Prostate gland (tissue), 2 donors: Measurements from ENCODE around the gene RHBDL3. TPM values are rescaled to one million over a fixed set of nuclear protein-coding genes. Genes with fewer than 3 reads are reported as not detected.
"Not testable (repeated sequence)": the region's sequence is repeated elsewhere in the genome, so short reads cannot be mapped to it uniquely, and the experiment has no call there.

ENCODE experiments used
- DNase-seq: peaks from one replicate; pipeline ENCODE4 v3.0.0-alpha.2; 2019; ENCODE audit warnings: low spot score
- H3K27ac ChIP-seq, 2 donors: fragments of 200-600 bp; sonication (generic); 2 replicates each; pipeline ENCODE4 v1.5.1; 2017 to 2019
- H3K27me3 ChIP-seq: fragments of 200-600 bp; sonication (generic); replicated peaks from 2 replicates; pipeline ENCODE4 v1.5.1; 2019; ENCODE audit not compliant: insufficient read depth
- H3K36me3 ChIP-seq, 2 donors: fragments of 200-600 bp; sonication (generic); 1 replicate in 1 of 2; 2 replicates in 1 of 2; pipeline versions ENCODE4 v1.5.1 to v1.8.1; 2017 to 2019
- H3K4me1 ChIP-seq: fragments of 200-600 bp; sonication (generic); replicated peaks from 2 replicates; pipeline ENCODE4 v1.5.1; 2019
- H3K4me3 ChIP-seq, 2 donors: fragments of 200-600 bp; sonication (generic); 2 replicates each; pipeline ENCODE4 v1.5.1; 2017 to 2019
- H3K9me3 ChIP-seq: fragments of 200-600 bp; sonication (generic); 2 replicates; pipeline ENCODE4 v1.5.1; 2017
- POLR2A ChIP-seq: fragments of 450-650 bp; IDR thresholded peaks from one replicate; pipeline ENCODE4 v1.6.1; 2016; ENCODE audit warnings: antibody characterized with exemption, mild to moderate bottlenecking
- POLR2AphosphoS5 ChIP-seq: sonication (generic); formaldehyde crosslinking; IDR thresholded peaks from one replicate; pipeline ENCODE4 v1.6.1; 2017; ENCODE audit warnings: antibody characterized with exemption
- WGBS: methylation state at CpG from one replicate; pipeline ENCODE4 v1.1.5; 2018; 5-methylcytosine and 5-hydroxymethylcytosine counted together
- intact Hi-C: fragments of 100-400 bp; cut with DNase I; formaldehyde crosslinking; loops from one replicate; pipeline ENCODE4 v1.14.2; 2022
- total RNA-seq, 2 donors: library from RNA; depleted of rRNA; stranded (reverse); fragments of >200 nt; gene quantifications; one replicate each; pipeline ENCODE4 v1.1.0, GENCODE V29; 2016
- TF ChIP-seq, protein P1 (sequence below), 4 experiments: fragments of 200-600 bp in 2 of 4; fragments of 450-650 bp in 2 of 4; sonication (generic) in 2 of 4; IDR thresholded peaks; 1 replicate in 3 of 4; 2 replicates in 1 of 4; pipeline ENCODE4 v1.5.1; 2016 to 2019; ENCODE audit warnings: antibody characterized with exemption in 4 of 4, mild to moderate bottlenecking in 2 of 4, moderate library complexity in 2 of 4

Gene RHBDL3
- total RNA-seq, 2 donors from 2014 or later: 0.77 to 2.7 TPM

DNA sequence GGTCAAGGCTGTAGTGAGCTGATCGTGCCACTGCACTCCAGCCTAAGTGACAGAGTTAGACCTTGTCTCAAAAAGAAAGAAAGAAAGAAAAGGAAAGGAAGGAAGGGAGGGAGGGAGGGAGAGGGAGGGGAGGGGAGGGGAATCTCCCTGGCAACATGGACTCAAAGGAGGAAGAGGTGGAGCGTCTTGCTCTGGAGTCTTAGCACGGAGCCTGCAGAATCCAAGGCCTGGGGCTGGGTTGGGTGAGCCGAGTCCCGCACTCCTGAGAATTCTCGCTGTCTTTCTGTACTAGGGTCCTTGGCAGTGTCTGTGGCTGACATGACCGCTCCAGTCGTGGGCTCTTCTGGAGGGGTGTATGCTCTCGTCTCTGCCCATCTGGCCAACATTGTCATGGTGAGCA, 39.4 kb downstream of the RHBDL3 start:
- no peak for DNase-seq
- H3K4me1 ChIP-seq: no peaks in the 10 kb centered on the region
- no peaks in the 10 kb centered on the region for H3K36me3 ChIP-seq
- H3K27ac ChIP-seq: no peak overlapping the region
- 86% methylated on average over 9 of the region's 9 CpGs for WGBS
- TF ChIP-seq, protein P1, sequence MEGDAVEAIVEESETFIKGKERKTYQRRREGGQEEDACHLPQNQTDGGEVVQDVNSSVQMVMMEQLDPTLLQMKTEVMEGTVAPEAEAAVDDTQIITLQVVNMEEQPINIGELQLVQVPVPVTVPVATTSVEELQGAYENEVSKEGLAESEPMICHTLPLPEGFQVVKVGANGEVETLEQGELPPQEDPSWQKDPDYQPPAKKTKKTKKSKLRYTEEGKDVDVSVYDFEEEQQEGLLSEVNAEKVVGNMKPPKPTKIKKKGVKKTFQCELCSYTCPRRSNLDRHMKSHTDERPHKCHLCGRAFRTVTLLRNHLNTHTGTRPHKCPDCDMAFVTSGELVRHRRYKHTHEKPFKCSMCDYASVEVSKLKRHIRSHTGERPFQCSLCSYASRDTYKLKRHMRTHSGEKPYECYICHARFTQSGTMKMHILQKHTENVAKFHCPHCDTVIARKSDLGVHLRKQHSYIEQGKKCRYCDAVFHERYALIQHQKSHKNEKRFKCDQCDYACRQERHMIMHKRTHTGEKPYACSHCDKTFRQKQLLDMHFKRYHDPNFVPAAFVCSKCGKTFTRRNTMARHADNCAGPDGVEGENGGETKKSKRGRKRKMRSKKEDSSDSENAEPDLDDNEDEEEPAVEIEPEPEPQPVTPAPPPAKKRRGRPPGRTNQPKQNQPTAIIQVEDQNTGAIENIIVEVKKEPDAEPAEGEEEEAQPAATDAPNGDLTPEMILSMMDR (IDR thresholded peaks at IDR 0.05): no peak
- TF ChIP-seq POLR2AphosphoS5 (no peak), POLR2A (no peak)
- no peak overlapping the region for H3K4me3 ChIP-seq
- H3K9me3 ChIP-seq: no peaks in the 10 kb centered on the region
- no peaks in the 10 kb centered on the region for H3K27me3 ChIP-seq
- intact Hi-C loops: no loop called here

- no peak for DNase-seq
- no peak for TF ChIP-seq POLR2A
- TF ChIP-seq, protein P1 (IDR thresholded peaks at IDR 0.05): no peak
- no peak for TF ChIP-seq POLR2AphosphoS5
- WGBS: 43% methylated on average over 4 of the region's 4 CpGs
These were observed 42.0 kb downstream of the RHBDL3 start for GRCh38 chr17:32307658-32308057.

DNA sequence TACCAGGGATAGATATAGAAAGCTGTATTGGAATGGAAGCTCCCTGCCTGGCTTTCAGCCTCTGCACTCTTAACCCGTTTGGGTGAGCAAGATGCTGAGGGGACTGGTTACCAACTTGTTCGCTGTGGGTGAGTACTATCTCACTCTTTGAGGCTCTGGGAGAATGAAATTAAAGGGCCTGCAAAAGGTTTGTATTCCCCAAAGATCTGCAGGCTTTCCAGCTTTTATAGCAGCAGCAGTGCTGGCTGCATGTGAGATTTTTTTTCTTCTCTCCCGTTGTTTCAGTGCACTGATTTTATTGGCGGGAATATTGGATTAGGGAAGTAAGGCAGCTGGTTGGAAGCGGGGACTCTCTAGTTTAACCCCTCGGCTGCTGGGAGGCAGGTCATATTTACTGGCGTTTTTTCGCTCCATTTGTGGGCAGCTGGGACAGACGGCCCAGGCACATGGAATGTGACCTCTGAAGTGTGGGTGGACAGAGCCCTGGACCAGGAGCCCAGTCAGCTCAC, 45.5 kb downstream of the RHBDL3 start:
- no peak overlapping the region for H3K4me3 ChIP-seq
- DNase-seq: no peak
- H3K36me3 ChIP-seq: no peaks in the 10 kb centered on the region
- TF ChIP-seq, protein P1 (IDR thresholded peaks at IDR 0.05): no peak
- no peaks in the 10 kb centered on the region for H3K27me3 ChIP-seq
- intact Hi-C loops: no loop called here
- no peaks in the 10 kb centered on the region for H3K9me3 ChIP-seq
- no peak overlapping the region for H3K27ac ChIP-seq
- 16% methylated on average over 9 of the region's 9 CpGs for WGBS
- H3K4me1 ChIP-seq: no peaks in the 10 kb centered on the region

More at GRCh38 chr17:32307658-32308057, 42.0 kb downstream of the RHBDL3 start:
- H3K9me3 ChIP-seq: no peaks in the 10 kb centered on the region
- intact Hi-C loops: no loop called here
- H3K27ac ChIP-seq: no peak overlapping the region
- no peaks in the 10 kb centered on the region for H3K36me3 ChIP-seq
- no peaks in the 10 kb centered on the region for H3K4me1 ChIP-seq
- H3K4me3 ChIP-seq: no peak overlapping the region
- no peaks in the 10 kb centered on the region for H3K27me3 ChIP-seq

- intact Hi-C loops: no loop called here
These were observed 49.0 kb downstream of the RHBDL3 start for GRCh38 chr17:32314636-32315035.

GRCh38 chr17:32315171-32315570, 49.5 kb downstream of the RHBDL3 start:
- 93% methylated on average over 8 of the region's 8 CpGs for WGBS
- no peak for TF ChIP-seq POLR2AphosphoS5
- TF ChIP-seq, protein P1 (IDR thresholded peaks at IDR 0.05): no peak
- no peak for TF ChIP-seq POLR2A
- H3K9me3 ChIP-seq: no peaks in the 10 kb centered on the region
- H3K4me3 ChIP-seq: no peak overlapping the region
- H3K4me1 ChIP-seq: no peaks in the 10 kb centered on the region
- H3K36me3 ChIP-seq: no peaks in the 10 kb centered on the region
- no peaks in the 10 kb centered on the region for H3K27me3 ChIP-seq
- H3K27ac ChIP-seq: no peak overlapping the region
- DNase-seq: no peak
- intact Hi-C loops: no loop called here

More at GRCh38 chr17:32314636-32315035, 49.0 kb downstream of the RHBDL3 start:
- Histone ChIP-seq H3K4me3 (no peak overlapping the region), H3K27me3 (no peaks in the 10 kb centered on the region), H3K27ac (no peak overlapping the region), H3K4me1 (no peaks in the 10 kb centered on the region), H3K36me3 (no peaks in the 10 kb centered on the region), H3K9me3 (no peaks in the 10 kb centered on the region)
- 90% methylated on average over 9 of the region's 9 CpGs for WGBS
- DNase-seq: no peak
- TF ChIP-seq, protein P1 (IDR thresholded peaks at IDR 0.05): no peak
- no peak for TF ChIP-seq POLR2A
- no peak for TF ChIP-seq POLR2AphosphoS5

DNA sequence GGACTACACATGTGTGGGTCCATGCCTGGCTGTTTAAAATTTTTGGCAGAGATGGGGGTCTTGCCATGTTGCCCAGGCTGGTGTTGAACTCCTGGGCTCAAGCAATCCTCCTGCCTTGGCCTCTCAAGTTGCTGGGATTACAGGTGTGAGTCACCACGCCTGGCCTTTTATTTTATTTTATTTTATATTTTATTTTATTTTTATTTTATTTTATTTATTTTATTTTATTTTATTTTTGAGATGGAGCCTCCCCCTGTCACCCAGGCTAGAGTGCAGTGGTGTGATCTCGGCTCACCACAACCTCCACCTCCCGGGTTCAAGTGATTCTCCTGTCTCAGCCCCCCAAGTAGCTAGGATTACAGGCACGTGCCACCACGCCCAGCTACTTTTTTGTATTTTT, 51.0 kb downstream of the RHBDL3 start:
- H3K4me3 ChIP-seq, DNase-seq, H3K36me3 ChIP-seq, H3K4me1 ChIP-seq, H3K9me3 ChIP-seq, intact Hi-C loops, H3K27me3 ChIP-seq, H3K27ac ChIP-seq: not testable (repeated sequence)
- 93% methylated on average over 5 of the region's 5 CpGs for WGBS
